GM19328 (cell line): ENCODE data around the gene KATNBL1.
"Not testable (repeated sequence)": the region's sequence is repeated elsewhere in the genome, so short reads cannot be mapped to it uniquely, and the experiment has no call there.

Source experiments
- ATAC-seq: cut with Tn5 transposase; IDR thresholded peaks from one replicate; pipeline ENCODE4 v1.9.1; 2021; ENCODE audit warnings: mild to moderate bottlenecking, moderate library complexity; ENCODE audit not compliant: unreplicated experiment

Gene KATNBL1

DNA sequence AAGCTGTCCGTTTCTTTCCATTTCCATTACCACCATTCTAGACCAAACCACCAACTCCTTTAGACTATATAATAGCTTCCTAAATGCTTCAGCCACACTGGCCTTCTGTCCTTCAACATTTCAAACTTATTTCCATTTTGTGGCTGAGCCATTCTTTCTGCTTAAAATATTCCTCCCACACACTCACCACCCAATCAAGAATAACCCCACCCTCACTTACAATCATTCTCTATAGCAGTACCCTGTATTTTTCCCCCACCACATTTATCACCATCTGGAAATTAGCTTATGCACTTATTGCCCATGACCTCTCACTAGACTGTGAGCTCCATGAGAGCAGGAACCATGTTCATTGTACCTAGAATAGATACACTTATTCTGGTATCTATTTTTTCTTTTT, 6.6 kb downstream of the KATNBL1 start:
- ATAC-seq, result no peak

DNA sequence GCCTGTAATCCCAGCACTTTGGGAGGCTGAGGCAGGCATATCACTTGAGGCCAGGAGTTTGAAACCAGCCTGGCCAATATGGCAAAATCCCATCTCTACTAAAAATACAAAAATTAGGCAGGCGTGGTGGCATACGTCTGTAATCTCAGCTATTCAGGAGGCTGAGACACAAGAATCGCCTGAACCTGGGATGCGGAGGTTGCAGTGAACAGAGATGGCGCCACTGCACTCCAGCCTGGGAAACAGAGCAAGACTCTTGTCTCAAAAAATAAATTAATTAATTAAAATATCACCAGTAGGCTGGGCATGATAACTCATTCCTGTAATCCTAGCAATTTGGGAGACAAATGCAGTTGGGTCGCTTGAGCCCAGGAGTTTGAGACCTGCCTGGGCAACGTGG, 16.6 kb downstream of the KATNBL1 start:
- not testable (repeated sequence) for ATAC-seq

DNA sequence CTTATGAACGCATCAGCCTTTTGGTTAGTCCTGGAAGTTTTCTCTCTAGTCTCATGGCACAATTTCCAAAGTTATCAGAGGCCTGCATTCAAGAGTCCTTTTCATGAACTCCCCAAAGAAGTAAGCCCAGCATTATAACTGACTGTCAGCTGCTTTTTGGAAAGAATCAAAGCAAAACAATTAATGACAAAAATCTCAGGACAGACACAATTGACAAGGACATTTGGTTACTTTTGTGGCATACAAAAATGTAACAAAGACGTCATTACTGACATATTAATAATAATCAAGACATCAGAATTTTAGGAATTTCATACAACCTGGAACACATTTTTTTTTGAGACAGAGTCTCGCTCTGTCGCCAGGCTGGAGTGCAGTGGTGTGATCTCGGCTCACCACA, 21.2 kb downstream of the KATNBL1 start:
- no peak for ATAC-seq

DNA sequence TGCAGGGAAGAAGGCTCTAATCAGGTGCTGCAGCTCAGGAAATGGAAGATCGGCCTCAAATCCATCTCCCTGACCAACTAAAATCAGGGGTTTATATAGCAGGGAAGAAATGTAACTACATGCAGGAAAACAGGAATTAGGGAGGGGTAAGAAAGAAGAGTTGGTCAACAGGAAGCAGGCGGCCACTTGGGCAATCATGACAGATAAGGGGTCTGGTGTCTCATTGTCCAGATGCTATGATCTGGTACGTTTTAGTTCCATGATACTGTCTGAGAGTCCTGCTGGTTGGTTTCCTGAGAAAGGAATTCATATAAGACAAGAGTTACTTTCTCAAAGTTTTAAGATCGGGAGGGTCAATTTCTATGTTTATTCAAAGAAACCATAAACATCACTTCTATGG, 24.2 kb downstream of the KATNBL1 start:
- no peak for ATAC-seq

DNA sequence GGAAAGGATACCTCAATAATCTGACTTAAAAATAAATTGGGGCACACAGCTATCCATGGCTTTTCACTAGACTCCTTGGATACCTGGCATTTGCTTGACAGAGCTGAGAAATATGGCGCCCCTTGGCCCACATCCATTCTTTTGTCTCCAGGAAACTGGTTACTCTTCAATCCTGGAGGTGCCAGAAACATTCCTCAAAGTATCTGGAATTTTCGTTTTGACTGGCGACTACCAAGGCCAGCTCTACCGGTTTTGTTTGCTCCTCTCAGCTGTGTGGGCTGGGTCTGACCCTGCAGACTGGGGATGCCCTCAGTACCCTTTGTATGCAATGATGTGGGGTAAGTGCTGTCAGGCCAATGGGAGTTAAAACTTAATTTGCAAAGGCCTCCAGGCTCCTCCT, 27.0 kb downstream of the KATNBL1 start:
- ATAC-seq, result no peak

DNA sequence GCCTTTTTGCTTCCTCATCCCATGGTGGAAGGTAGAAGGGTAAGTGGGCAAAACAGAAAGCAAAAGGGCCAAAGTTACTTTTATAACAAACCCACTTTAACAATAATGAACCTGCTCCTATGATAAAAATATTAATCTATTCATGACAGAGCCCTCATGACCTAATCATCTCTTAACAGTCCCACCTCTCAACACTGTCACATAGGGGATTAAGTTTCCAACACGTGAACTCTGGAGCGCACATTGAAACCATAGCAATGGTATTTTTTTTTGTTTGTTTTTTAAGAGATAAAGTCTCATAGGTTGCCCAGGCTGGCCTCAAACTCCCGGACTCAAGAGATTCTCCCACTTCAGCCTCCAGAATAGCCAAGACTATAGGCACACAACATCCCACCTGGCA, 30.7 kb downstream of the KATNBL1 start:
- no peak for ATAC-seq

DNA sequence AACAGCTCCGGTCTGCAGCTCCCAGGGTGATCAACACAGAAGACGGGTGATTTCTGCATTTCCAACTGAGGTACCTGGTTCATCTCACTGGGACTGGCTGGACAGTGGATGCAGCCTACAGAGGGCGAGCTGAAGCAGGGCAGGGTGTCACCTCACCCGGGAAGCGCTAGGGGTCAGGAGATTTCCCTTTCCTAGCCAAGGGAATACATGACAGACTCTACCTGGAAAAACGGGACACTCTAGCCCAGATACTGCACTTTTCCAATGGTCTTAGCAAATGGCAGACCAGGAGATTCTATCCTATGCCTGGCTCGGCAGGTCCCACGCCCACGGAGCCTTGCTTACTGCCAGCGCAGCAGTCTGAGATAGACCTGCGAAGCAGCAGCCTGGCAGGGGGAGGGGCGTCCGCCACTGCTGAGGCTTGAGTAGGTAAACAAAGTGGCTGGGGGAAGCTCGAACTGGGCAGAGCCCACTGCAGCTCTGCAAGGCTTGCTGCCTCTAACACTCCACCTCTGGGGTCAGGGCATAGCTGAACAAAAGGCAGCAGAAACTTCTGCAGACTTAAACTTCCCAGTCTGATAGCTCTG, 43.8 kb downstream of the KATNBL1 start:
- ATAC-seq, result not testable (repeated sequence)

DNA sequence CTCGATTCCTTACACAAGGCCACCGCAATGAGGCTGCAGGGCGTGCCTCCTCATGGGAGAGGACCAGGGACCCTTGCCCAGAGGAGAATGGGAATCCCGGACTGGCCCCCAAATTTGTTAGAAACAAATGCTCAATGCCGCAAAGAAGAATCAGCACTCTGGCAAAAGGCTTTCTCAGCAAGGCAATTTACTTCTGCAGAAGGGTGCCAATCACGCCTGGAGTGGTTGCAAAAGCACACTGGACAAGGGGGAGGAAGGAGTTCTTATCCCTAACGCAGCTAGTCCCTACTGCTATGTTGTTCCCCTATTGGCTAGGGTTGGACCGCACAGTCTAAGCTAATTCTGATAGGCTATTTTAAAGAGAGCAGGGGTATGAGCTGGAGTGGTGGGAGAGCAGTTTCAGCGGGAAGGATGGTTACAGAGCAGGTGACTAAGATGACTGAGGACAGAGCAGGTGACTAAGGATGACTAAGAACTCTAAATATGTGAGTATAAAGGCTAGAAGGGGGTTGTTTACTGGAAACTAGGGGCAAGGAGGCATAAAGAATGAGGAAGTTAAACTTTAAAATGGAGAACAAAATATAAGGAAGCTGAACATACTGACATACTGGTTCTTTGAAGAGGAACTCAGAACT, 48.5 kb downstream of the KATNBL1 start:
- no peak for ATAC-seq

DNA sequence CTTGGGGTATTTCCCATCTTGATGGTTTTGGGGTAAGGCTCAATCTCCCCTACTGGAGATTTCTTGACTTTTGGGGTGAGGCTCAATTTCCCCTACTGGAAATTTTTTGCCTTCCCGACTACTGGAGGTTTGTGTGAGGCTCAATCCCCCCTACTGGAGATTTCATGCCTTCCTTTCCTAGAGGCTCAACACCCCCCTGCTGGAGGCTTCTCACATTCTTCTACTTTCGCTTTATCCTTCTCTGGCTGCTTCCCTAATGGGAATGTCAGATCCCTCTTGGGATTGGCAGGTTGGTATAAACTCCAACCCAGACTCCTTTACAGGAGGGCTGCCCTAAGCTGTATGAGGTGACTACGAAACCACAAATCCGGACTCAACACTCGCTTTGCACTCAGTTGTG, 49.2 kb downstream of the KATNBL1 start:
- ATAC-seq, result no peak

DNA sequence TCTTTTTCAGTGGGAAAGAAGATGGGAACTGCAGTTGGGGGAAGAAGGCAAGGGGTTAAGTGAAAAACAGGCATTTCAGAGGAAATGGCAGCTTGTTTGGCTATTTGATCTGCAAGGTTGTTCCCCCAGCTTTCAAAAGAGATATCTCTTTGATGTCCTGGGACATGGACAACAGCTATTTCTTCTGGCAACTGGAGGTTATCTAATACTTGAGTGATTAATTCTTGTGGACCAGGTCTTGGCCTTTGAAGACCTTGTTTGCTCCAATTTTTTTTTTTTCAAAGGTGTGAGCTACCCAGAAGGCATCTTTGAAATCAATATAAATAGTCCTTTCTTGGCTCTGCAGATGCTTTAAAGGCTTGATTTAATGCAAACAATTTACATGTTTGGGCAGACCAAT, 51.5 kb downstream of the KATNBL1 start:
- no peak for ATAC-seq

DNA sequence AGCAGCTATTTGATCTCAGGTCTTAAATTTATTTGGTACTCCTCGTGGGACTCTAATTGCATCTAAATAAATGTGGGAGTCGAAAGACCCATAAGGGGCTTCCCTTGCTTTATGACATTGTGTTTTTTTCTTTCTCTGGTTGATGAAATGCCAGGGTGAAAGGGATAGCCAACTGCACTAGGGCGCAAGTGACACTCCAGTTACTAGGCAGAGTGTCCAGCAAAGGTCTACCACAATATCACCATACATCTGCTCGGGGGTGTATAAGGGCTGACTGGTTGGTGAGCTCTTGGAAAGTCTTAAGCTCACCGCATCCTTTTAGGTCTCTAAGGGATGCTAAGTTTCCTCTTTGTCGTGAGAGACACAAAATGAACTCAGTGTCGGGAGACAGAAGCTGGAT, 54.0 kb downstream of the KATNBL1 start:
- ATAC-seq, result no peak

DNA sequence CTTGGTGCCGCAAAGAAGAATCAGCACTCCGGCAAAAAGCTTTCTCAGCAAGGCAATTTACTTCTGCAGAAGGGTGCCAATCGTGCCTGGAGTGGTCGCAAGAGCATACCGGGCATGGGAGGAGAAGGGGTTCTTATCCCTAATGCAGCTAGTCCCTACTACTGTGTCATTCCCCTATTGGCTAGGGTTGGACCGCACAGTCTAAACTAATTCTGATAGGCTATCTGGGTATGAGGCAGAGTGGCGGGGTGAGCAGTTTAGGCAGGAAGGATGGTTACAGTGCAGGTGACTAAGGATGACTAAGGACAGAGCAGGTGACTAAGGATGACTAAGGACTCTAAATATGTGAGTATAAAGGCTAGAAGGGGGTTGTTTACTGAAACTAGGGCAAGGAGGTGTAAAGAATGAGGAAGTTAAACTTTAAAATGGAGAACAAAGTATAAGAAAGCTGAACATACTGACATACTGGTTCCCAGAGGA, 55.1 kb downstream of the KATNBL1 start:
- ATAC-seq, result no peak

DNA sequence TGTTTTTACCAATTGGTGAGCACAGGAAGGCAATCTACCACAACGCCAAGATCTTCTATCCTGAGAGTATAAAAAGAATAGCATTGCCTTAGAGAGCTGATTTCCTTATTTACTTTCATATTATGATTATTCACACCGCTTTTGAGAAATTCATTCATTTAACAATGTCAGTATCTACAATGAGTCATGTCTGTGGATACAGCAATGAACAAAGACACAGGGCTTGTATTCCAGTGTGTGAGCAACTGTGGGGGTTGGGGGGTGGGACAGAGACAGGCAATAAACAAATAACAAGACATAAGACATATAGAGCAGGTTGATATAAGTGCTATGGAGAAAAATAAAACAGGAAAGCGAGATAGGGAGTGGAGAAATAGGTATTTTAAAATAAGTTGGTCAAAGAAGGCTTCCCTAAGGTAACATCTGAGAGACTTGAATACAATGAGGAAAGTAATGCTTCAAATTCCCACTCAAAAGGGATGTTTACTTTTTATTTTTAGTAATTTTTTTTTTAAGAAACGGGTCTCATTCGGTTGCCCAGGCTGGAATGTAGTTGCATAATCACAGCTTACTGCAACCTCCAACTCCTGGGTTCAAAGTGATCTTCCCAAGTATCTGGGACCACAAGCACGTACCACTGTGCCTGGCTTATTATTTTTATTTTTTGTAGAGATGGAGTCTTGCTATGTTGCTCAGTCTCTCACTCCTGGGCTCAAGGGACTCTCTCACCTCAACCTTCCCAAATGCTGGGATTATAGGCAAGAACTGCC, 62.3 kb downstream of the KATNBL1 start:
- ATAC-seq, result no peak

DNA sequence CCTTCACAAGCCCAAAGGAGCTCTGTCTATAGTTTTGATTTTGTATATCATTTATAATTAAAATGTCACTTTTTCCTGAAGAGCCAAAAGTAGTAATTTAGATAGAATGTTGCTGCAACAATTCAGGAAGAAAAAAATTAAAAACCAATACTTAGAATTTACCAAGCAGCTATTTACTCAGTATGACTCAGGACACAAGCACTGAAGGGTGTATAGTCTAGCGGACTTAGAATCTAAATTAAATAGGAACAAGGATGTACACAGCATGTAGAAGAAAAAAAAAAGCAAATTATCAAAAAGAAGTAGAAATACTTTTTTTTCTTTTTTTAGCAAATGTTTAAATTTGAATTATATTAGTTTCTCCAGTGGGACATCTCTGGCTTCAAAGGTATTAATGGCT, 76.4 kb downstream of the KATNBL1 start:
- no peak for ATAC-seq

DNA sequence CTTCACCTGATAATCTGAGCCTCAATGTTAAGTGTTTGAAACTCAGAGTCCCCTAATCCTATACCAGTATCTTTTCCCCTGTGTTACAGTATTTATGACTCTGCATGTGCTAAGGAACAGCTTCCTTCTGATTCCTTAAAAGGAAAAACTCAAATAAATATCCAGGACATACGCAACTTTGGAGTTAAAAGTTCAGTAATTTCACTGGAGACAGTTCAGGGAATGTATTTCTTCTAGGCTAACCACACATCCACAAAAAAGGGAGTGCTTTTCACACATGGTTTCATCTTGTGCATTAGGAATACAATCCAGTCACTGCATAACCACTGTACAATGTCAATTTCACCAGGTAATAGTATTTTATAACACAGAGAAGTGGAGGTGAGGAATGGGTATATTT, 77.0 kb downstream of the KATNBL1 start:
- ATAC-seq, result no peak

DNA sequence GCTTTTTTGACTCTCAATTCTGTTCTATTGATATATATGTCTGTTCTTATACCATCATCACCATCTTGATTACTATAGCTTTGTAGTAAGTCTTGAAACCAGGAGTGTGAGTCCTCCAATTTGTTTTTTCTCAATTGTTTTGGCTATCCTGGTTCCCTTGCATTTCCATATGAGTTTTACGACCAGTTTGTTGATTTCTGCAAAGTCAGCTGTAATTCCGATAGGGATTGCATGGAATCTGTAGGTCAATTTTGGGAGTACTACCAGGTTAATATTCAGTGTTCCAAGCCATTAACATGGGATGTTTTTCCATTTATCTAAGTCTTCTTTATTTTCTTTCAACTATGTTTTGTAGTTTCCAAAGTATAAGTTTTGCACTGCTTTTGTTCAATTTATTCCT, 81.0 kb downstream of the KATNBL1 start:
- no peak for ATAC-seq

DNA sequence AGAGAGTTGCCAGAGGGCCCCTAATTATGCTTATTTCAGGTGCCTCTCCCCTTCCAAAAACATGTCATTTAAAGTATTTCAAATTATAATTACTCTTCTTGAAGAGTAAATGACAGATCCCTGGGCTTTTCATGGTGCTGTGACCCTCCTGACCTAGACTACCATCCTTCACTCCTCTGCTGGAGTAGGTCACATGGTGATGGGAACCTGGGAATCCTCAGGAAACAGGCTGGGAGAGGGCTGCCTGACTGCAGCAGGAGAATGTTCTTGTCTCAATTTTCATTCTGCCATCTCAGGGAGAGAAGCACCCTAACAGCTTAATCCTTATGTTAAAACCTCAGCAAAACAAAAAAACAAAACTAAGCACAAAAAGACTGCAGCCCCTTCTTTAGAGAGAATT, 83.4 kb downstream of the KATNBL1 start:
- no peak for ATAC-seq

DNA sequence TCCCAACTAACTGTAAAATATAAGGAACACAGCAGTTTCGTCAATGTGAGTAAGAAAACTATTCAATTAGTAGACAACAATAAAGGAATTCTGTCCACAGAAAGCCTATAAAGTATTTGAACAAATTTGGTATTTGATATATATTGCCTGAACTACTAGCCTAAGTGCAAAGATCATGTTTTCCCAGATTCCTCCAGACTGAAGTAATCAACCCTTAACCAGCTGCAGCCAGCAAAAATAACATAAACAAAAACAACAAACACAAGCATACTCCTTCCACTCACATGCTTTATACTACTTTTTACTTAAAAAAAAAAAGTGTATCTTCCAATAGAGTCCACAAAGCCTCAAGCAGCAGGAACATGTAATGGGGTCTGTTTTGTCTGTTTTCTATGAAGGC, 84.0 kb downstream of the KATNBL1 start:
- ATAC-seq, result no peak

DNA sequence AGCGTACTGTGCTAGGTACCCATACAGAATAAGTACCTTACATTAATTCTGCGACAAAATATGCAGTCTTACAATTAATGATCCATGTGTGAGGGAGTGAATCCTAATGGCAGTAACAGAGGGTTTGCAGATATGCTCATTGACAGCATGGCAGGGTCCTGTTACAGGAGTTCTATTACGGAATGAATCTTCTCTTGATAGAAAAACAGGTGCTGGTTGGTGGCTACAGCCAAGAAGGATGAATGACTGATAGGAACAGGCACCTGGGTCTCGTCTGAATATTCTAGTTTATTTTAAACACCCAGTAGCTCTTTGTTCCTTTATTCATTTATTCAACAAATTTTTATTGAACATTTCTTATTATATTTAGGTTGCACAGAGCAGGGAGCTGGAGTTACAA, 85.2 kb downstream of the KATNBL1 start:
- no peak for ATAC-seq

DNA sequence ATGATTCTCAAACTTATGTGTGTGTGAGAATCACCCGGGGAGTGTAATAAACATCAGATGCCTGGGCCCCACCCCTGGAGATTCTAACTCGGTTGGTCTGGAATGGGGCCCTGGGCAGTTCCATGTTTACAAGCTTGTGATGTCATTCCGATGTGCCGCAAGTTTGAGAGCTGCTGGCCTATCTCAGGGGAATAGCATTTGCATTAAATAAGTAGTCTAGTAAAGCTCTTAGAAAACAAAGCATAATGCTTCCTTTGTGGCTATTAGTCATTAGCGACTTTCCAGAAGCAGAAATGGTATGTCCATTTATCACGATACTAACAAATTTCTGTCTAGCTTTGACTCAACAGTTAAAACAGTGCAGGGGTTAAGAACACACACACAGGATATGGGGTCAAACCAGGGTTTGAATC, 87.1 kb downstream of the KATNBL1 start:
- no peak for ATAC-seq

DNA sequence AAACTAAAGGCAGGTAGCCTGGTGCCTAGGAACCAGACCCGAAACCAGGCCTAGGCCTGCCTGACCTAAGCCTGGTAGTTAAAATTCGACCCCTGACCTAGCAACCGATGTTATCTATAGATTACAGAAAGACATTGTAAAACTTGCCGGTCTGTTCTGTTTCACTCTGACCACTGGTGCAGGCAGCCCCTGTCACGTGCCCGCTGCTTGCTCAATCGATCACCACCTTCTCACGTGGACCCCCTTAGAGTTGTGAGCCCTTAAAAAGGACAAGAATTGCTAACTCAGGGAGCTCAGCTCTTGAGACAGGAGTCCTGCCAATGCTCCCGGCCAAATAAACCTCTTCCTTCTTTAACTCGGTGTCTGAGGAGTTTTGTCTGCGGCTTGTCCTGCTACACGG, 88.1 kb downstream of the KATNBL1 start:
- not testable (repeated sequence) for ATAC-seq

DNA sequence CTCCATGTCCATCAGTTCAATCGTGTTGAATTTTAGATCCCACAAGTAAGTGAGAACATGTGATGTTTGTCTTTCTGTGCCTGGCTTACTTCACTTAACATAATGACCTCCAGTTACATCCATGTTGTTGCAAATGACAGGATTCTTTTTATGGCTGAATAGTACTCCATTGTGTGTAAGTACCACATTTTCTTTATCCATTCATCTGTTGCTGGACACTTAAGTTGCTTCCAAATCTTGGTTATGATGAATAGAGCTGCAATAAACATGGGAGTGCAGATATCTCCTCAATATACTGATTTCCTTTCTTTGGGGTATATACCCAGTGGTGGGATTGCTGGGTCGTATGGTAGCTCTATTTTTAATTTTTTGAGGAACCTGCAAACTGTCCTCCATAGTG, 89.5 kb downstream of the KATNBL1 start:
- not testable (repeated sequence) for ATAC-seq
